Measurements from ENCODE around the gene NRBP1.

DNA sequence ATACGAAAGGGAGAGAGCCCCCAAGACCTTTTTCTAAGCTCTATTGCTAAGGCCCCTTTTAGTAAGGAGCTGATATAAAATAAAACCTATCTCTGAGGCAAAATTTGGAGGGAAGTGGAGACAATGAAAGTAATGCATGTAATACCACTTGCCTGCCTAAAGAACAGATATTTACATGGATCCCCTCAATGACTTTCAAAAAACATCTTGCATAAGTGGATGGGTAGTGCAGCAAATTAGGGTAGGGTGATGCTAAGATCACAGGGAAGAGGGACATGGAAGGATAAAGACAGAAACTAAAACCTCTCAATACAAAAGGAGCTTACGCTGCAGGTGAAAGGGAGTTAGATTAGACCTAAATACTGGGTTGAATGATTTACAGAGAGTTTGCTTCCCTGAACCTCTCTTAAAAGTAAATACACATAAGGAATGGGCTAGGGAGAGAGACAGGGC, 49.0 kb upstream of the NRBP1 start:
- TF ChIP-seq, protein P1, sequence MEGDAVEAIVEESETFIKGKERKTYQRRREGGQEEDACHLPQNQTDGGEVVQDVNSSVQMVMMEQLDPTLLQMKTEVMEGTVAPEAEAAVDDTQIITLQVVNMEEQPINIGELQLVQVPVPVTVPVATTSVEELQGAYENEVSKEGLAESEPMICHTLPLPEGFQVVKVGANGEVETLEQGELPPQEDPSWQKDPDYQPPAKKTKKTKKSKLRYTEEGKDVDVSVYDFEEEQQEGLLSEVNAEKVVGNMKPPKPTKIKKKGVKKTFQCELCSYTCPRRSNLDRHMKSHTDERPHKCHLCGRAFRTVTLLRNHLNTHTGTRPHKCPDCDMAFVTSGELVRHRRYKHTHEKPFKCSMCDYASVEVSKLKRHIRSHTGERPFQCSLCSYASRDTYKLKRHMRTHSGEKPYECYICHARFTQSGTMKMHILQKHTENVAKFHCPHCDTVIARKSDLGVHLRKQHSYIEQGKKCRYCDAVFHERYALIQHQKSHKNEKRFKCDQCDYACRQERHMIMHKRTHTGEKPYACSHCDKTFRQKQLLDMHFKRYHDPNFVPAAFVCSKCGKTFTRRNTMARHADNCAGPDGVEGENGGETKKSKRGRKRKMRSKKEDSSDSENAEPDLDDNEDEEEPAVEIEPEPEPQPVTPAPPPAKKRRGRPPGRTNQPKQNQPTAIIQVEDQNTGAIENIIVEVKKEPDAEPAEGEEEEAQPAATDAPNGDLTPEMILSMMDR (IDR thresholded peaks at IDR 0.05), result no peak
- TF ChIP-seq ZFX (IDR thresholded peaks at IDR 0.05; ENCODE audit: borderline replicate concordance), result no peak

Data from 22Rv1 (cell line).